Measurements from ENCODE around the gene CAMK2D.

Gene CAMK2D

DNA sequence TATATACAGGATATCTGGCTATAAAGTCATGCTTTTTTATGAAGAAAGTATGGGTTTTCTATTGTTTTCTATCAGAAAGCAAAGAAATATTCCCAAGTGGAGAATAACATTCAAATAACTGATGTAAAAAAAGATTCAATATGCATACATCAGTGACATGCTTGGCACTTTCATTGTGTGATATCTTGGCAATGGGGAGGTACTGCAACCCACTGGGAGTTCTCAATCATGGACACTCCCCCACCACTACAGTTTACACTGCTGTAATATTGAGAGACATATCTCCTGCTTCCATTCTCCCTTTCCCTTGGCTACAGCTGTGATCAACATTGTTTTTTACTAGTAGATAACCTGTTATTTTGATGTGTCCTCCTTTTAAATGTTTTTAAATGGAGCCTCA lies 257.8 kb downstream of the CAMK2D start:
- DNase-seq = no peak
- H3K4me1 ChIP-seq = no peaks in the 10 kb centered on the region
- H3K27ac ChIP-seq = no peak overlapping the region
- H3K9me3 ChIP-seq = no peaks in the 10 kb centered on the region
- intact Hi-C loops (cut with DNase I; ENCODE audit: low total_unique reads) = no loop called here
- H3K4me3 ChIP-seq = no peak overlapping the region
- no peaks in the 10 kb centered on the region for H3K27me3 ChIP-seq
- TF ChIP-seq, protein P1, sequence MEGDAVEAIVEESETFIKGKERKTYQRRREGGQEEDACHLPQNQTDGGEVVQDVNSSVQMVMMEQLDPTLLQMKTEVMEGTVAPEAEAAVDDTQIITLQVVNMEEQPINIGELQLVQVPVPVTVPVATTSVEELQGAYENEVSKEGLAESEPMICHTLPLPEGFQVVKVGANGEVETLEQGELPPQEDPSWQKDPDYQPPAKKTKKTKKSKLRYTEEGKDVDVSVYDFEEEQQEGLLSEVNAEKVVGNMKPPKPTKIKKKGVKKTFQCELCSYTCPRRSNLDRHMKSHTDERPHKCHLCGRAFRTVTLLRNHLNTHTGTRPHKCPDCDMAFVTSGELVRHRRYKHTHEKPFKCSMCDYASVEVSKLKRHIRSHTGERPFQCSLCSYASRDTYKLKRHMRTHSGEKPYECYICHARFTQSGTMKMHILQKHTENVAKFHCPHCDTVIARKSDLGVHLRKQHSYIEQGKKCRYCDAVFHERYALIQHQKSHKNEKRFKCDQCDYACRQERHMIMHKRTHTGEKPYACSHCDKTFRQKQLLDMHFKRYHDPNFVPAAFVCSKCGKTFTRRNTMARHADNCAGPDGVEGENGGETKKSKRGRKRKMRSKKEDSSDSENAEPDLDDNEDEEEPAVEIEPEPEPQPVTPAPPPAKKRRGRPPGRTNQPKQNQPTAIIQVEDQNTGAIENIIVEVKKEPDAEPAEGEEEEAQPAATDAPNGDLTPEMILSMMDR (IDR thresholded peaks at IDR 0.05) = no peak
- peaks cover 4 to 16% (median 12%) of the 10 kb centered on the region in 3 donors for H3K36me3 ChIP-seq

DNA sequence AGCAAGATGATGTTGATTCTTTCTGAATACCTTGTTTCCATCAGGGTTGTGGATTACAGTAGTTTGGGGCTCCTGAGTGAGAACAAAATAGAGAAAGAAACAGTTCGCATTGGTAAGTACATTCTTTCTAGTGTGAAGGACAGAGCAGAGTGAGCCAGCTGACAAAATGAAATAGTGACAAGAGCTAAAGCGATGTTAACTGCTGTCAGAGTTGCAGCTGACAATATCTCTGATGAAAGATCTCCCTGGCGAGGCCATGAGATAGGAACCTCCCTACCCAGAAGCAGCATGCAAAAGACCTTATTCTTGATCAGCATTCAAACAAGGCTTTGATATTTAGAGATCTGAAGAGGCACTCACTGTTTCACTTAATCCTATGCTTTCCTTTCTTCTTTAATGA lies 258.6 kb downstream of the CAMK2D start:
- H3K4me3 ChIP-seq = no peak overlapping the region
- no peaks in the 10 kb centered on the region for H3K27me3 ChIP-seq
- H3K9me3 ChIP-seq = no peaks in the 10 kb centered on the region
- H3K36me3 ChIP-seq = peaks cover 4 to 16% (median 12%) of the 10 kb centered on the region in 3 donors
- no peaks in the 10 kb centered on the region for H3K4me1 ChIP-seq
- no peak overlapping the region for H3K27ac ChIP-seq
- intact Hi-C loops (cut with DNase I; ENCODE audit: low total_unique reads) = no loop called here
- TF ChIP-seq, protein P1 (IDR thresholded peaks at IDR 0.05) = no peak
- DNase-seq = no peak

DNA sequence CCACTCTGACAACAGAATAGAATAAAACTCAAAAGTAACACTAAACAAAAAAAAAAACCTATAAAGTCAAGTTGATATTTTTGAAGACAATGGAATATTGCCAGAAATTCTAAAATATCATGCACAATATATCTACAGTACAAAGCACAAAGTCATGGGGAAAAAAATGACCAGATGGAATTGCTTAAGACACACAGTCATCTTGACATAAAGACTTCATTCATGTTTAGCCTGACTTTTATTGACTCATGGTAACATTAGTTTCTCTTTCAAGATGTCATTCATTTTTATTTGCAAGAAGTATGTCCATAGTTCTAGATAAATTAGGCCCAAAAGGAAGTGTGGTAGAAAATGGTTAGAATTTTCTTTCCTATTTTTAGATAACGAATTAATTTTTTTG lies 259.1 kb downstream of the CAMK2D start:
- Histone ChIP-seq H3K4me3 (no peak overlapping the region), H3K27me3 (no peaks in the 10 kb centered on the region), H3K9me3 (no peaks in the 10 kb centered on the region), H3K27ac (no peak overlapping the region), H3K36me3 (peaks cover 6 to 16% (median 12%) of the 10 kb centered on the region in 3 donors), H3K4me1 (no peaks in the 10 kb centered on the region)
- intact Hi-C loops (cut with DNase I; ENCODE audit: low total_unique reads) = no loop called here
- DNase-seq = no peak
- TF ChIP-seq, protein P1 (IDR thresholded peaks at IDR 0.05) = no peak

DNA sequence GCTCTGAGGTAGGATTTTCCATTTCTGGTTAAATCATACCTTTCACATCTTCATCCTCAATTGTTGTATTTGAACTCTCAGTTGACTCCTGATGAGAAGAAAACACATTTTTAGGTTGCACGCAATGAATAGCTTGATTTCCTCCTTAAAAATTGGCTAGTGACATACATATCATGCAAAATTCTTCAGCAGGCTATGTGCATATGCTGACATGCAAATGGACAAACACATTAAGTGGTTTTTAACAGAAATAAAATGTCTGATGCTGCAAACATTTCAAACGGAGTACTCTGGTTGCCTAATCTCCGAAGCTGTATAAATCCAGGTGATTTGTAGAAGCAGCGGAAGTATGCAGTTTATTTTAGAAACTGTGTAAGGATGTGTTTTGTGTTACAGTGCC lies 261.1 kb downstream of the CAMK2D start:
- no peaks in the 10 kb centered on the region for H3K4me1 ChIP-seq
- H3K9me3 ChIP-seq = no peaks in the 10 kb centered on the region
- no peaks in the 10 kb centered on the region for H3K27me3 ChIP-seq
- no peak overlapping the region for H3K4me3 ChIP-seq
- no peak for DNase-seq
- no peak overlapping the region for H3K27ac ChIP-seq
- peaks cover 8 to 22% (median 19%) of the 10 kb centered on the region in 3 donors for H3K36me3 ChIP-seq
- intact Hi-C loops (cut with DNase I; ENCODE audit: low total_unique reads) = no loop called here
- TF ChIP-seq, protein P1 (IDR thresholded peaks at IDR 0.05) = no peak

DNA sequence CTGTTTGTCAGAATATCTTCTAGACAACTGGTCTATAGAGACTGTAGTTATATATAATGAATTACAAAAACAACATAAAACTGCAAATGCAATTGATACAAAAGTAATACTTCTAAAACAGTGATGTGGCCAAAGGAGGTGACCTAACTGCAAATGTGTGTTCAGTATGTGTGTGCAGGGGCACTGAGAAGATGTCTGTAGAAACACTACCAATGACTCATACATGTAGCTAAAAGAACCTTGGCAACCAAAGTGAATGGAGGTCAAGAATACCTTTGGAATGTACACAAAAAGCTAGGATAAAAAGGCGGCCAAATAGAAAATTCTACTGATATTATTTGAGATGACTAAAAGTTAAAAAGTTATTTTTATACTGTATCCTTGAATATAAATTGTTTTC lies 261.8 kb downstream of the CAMK2D start:
- no peaks in the 10 kb centered on the region for H3K9me3 ChIP-seq
- no peak for DNase-seq
- H3K27me3 ChIP-seq = no peaks in the 10 kb centered on the region
- H3K4me1 ChIP-seq = no peaks in the 10 kb centered on the region
- peaks cover 11 to 28% (median 24%) of the 10 kb centered on the region in 3 donors for H3K36me3 ChIP-seq
- no peak overlapping the region for H3K4me3 ChIP-seq
- no peak overlapping the region for H3K27ac ChIP-seq
- TF ChIP-seq, protein P1 (IDR thresholded peaks at IDR 0.05) = no peak
- intact Hi-C loops (cut with DNase I; ENCODE audit: low total_unique reads) = no loop called here

DNA sequence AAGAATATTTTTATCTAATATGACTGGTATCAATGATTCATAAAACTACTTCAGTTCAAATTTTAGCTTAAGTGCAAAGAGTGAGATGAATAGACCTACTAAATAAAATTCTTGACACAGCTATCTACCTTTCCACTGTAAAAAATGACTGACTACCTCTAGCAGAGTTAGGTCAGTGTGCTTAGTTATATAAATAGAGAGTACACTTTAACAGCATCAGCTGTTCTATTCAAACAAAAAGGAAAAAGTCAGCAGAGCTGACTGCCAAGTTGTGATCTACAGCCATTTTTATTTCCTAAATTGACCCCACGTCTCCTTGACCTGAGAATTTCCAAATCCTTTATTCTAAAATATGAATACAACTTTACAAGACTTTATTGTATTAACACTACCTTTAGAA lies 262.4 kb downstream of the CAMK2D start:
- H3K27me3 ChIP-seq = no peaks in the 10 kb centered on the region

More for the DNA sequence above, 262.4 kb downstream of the CAMK2D start:
- H3K4me3 ChIP-seq = no peak overlapping the region
- H3K4me1 ChIP-seq = no peaks in the 10 kb centered on the region
- DNase-seq = no peak
- H3K27ac ChIP-seq = no peak overlapping the region
- H3K9me3 ChIP-seq = no peaks in the 10 kb centered on the region
- TF ChIP-seq, protein P1 (IDR thresholded peaks at IDR 0.05) = no peak
- peaks cover 12 to 30% (median 24%) of the 10 kb centered on the region in 3 donors for H3K36me3 ChIP-seq
- intact Hi-C loops (cut with DNase I; ENCODE audit: low total_unique reads) = no loop called here
